Mesodermal cell (in vitro differentiated cells): ENCODE results near the gene SNX24.

Source experiments
- H3K27ac ChIP-seq: 2 replicates; pipeline ENCODE4 v1.7.0; 2013; ENCODE audit warnings: mild to moderate bottlenecking, low read depth, low read length, moderate library complexity; ENCODE audit not compliant: severe bottlenecking
- H3K36me3 ChIP-seq: 2 replicates; pipeline ENCODE4 v1.7.1; 2013; ENCODE audit warnings: mild to moderate bottlenecking, low read length, moderate library complexity; ENCODE audit not compliant: control insufficient read depth, insufficient read depth
- H3K4me1 ChIP-seq: one replicate; pipeline ENCODE4 v1.7.1; 2013; ENCODE audit warnings: mild to moderate bottlenecking, low read length; ENCODE audit not compliant: insufficient read depth, control insufficient read depth, poor library complexity, severe bottlenecking
- H3K4me3 ChIP-seq: 2 replicates; pipeline ENCODE4 v1.7.0; 2013; ENCODE audit warnings: low read length, control low read depth, mild to moderate bottlenecking; ENCODE audit not compliant: insufficient read depth, poor library complexity, severe bottlenecking; ENCODE audit errors: extremely low read depth
- H3K9me3 ChIP-seq: 2 replicates; pipeline ENCODE4 v1.7.1; 2013; ENCODE audit warnings: mild to moderate bottlenecking, low read length, moderate library complexity; ENCODE audit not compliant: control insufficient read depth
- WGBS, 2 experiments: methylation state at CpG; one replicate each; pipeline ENCODE4 v1.1.5; 2013; ENCODE audit warnings: missing lambda C conversion rate in 2 of 2; ENCODE audit not compliant: insufficient coverage in 2 of 2; 5-methylcytosine and 5-hydroxymethylcytosine counted together

The SNX24 gene

DNA sequence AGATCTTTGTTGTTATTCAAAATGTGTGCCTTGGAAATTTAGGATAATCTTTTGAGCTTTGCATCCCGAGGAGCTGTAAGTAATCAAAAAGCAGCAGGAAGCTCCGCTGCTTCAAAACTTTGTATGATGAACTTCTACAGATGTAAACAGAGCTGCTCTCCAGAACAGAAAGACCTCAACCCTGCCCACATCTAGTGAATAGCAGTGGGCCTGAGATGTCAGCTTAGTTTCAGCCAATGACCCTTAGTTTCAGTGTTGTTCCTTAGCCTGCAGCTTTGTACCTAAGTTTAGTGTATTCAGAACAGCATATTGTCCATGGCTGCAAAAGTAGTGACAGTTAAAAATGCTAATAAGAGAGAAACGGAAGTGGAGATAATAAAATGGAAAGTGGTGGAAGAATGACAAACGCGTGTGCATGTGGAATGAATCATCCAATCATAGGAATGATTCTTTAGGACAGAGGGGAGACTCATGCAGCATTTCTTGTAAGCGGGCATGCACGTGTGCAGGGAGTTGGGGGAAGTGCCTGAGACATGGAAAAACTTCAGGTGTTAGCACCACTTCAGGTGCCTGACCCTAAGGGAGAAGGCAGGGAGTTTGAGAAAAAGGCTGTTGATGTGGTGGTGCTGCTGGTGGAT is 24.9 kb downstream of the SNX24 start:
- H3K4me3 ChIP-seq = no peak overlapping the region
- no peaks in the 10 kb centered on the region for H3K9me3 ChIP-seq
- H3K4me1 ChIP-seq = no peaks in the 10 kb centered on the region
- H3K27ac ChIP-seq = no peak overlapping the region
- 80 to 83% methylated on average over 6 to 7 of the region's 7 CpGs for WGBS, 2 experiments
- no peaks in the 10 kb centered on the region for H3K36me3 ChIP-seq

- 94 to 98% methylated on average over 4 to 7 of the region's 8 CpGs for WGBS, 2 experiments
- no peak overlapping the region for H3K4me3 ChIP-seq
- H3K36me3 ChIP-seq = peaks cover under 1% of the 10 kb centered on the region
- H3K4me1 ChIP-seq = no peaks in the 10 kb centered on the region
- no peaks in the 10 kb centered on the region for H3K9me3 ChIP-seq
- no peak overlapping the region for H3K27ac ChIP-seq
Measured at GRCh38 chr5:122871661-122872060, 26.2 kb downstream of the SNX24 start.

DNA sequence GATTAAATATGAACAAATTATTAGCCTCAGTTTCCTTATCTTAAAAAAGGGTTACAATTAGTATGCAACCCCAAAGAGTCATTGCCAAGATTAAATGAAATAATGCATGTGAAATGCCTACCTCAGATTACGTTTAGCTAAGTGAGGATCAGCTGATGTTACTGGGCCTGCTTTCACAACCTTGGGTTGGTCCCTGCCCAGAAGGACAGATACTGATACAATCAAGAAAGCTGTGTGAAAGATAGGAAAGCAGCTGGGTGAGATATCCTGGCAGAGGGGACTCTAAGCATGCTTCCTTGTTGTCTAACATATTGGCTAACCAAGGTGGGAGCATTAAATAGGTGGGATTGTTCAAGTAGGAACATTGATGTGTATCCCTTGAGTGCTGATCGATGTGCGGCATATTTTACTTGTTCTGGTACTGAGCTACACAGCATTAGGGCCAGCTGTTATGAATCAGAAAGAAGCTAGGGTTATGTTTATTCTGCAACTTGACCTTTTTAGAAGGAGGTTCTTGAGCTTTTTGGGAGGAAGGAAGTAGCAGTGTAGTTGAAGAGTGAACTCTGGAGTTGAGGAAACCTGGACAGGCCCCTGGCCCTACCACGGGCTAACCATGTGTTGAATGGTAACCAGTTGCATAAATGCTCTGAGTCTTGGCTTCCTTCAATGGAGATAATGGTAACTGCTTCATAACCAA is 28.9 kb downstream of the SNX24 start:
- no peak overlapping the region for H3K27ac ChIP-seq
- no peaks in the 10 kb centered on the region for H3K9me3 ChIP-seq
- no peak overlapping the region for H3K4me3 ChIP-seq
- no peaks in the 10 kb centered on the region for H3K4me1 ChIP-seq
- peaks cover 2% of the 10 kb centered on the region for H3K36me3 ChIP-seq
- WGBS, 2 experiments = 86 to 96% methylated on average over 4 of the region's 4 CpGs

- H3K27ac ChIP-seq = no peak overlapping the region
- 100% methylated on average over 1 of the region's 2 CpGs; no CpG with 5 or more reads in 1 of the 2 experiments for WGBS, 2 experiments
- no peak overlapping the region for H3K4me3 ChIP-seq
- no peaks in the 10 kb centered on the region for H3K9me3 ChIP-seq
- H3K4me1 ChIP-seq = no peaks in the 10 kb centered on the region
- H3K36me3 ChIP-seq = peaks cover 2% of the 10 kb centered on the region
Measured at GRCh38 chr5:122877518-122877917, 32.1 kb downstream of the SNX24 start.

GRCh38 chr5:122879076-122879475 is 33.7 kb downstream of the SNX24 start:
- Histone ChIP-seq H3K36me3 (peaks cover 2% of the 10 kb centered on the region), H3K4me1 (no peaks in the 10 kb centered on the region), H3K27ac (no peak overlapping the region), H3K4me3 (no peak overlapping the region), H3K9me3 (no peaks in the 10 kb centered on the region)
- WGBS, 2 experiments = 90 to 100% methylated on average over 1 to 3 of the region's 3 CpGs

DNA sequence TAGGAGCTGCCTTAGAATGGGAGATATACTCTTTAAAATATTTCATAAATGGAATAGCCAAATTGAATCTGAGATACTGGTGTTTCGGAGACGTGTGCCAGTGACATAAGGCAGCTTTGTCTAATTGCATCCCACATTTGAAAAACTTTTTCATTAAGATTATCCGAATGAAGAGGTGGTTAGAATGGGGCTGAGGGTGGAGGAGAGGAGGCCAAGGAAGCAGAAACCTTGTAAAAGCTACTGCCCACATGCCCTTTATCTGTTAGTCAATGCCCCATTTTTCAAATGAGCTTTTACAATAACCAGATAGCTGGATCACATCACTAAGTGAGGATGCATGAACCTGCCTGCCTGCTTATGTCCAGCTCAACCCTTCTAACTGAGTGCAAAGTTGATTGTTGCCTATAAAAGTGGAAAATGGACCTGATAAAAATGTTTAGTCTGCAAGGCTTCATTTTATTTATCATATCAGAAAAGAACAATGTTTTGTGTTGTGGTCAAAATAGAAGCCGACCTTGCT is 34.8 kb downstream of the SNX24 start:
- Histone ChIP-seq H3K27ac (no peak overlapping the region), H3K36me3 (peaks cover 2% of the 10 kb centered on the region), H3K4me3 (no peak overlapping the region), H3K4me1 (no peaks in the 10 kb centered on the region), H3K9me3 (no peaks in the 10 kb centered on the region)
- WGBS, 2 experiments = 88% methylated on average over 1 of the region's 4 CpGs; no CpG with 5 or more reads in 1 of the 2 experiments

- H3K27ac ChIP-seq = no peak overlapping the region
- peaks cover 2% of the 10 kb centered on the region for H3K36me3 ChIP-seq
Measured at GRCh38 chr5:122880749-122881148, 35.3 kb downstream of the SNX24 start.

GRCh38 chr5:122882831-122883230 is 37.4 kb downstream of the SNX24 start:
- WGBS, 2 experiments = 100% methylated on average over 1 to 3 of the region's 3 CpGs
- Histone ChIP-seq H3K27ac (no peak overlapping the region), H3K4me1 (no peaks in the 10 kb centered on the region), H3K36me3 (no peaks in the 10 kb centered on the region), H3K4me3 (no peak overlapping the region), H3K9me3 (no peaks in the 10 kb centered on the region)

More at GRCh38 chr5:122880749-122881148, 35.3 kb downstream of the SNX24 start:
- Histone ChIP-seq H3K4me3 (no peak overlapping the region), H3K4me1 (no peaks in the 10 kb centered on the region), H3K9me3 (no peaks in the 10 kb centered on the region)
- 85 to 93% methylated on average over 3 of the region's 3 CpGs for WGBS, 2 experiments

GRCh38 chr5:122885045-122885517 is 39.7 kb downstream of the SNX24 start:
- no CpG with 5 or more reads among the region's 1 CpG for WGBS, 2 experiments
- Histone ChIP-seq H3K36me3 (no peaks in the 10 kb centered on the region), H3K9me3 (no peaks in the 10 kb centered on the region), H3K27ac (no peak overlapping the region), H3K4me1 (no peaks in the 10 kb centered on the region), H3K4me3 (no peak overlapping the region)

DNA sequence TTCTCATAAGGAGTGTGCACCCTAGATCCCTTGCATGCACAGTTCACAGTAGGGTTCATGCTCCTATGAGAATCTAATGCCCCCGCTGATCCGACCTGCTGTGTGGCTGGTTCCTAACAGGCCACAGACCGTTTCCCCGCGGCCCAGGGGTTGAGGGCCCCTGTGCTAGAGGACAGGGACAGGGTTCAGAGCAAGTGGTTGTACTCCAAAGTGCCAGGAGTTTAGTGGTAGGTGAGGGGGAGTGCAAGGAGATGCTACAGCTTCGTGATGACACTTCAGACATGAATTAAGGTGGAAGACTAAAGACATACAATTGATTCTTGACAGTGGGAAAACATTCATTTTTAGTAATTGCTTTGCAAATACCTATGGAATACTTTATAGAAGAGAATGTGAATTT is 40.5 kb downstream of the SNX24 start:
- no peaks in the 10 kb centered on the region for H3K4me1 ChIP-seq
- no peak overlapping the region for H3K27ac ChIP-seq
- no peaks in the 10 kb centered on the region for H3K36me3 ChIP-seq
- H3K9me3 ChIP-seq = no peaks in the 10 kb centered on the region
- 95 to 97% methylated on average over 5 of the region's 6 CpGs for WGBS, 2 experiments
- H3K4me3 ChIP-seq = no peak overlapping the region

- Histone ChIP-seq H3K27ac (no peak overlapping the region), H3K9me3 (no peaks in the 10 kb centered on the region), H3K4me3 (no peak overlapping the region), H3K4me1 (no peaks in the 10 kb centered on the region), H3K36me3 (no peaks in the 10 kb centered on the region)
- WGBS, 2 experiments = no CpG with 5 or more reads among the region's 1 CpG
Measured at GRCh38 chr5:122895141-122895540, 49.7 kb downstream of the SNX24 start.
